ENCODE data around the gene PTPRD. TPM values are rescaled to one million over a fixed set of nuclear protein-coding genes. Genes with fewer than 3 reads are reported as not detected.

The PTPRD gene
- total and polyA plus RNA-seq, 9 donors: 16.2 to 231 (median 85.8) TPM

DNA sequence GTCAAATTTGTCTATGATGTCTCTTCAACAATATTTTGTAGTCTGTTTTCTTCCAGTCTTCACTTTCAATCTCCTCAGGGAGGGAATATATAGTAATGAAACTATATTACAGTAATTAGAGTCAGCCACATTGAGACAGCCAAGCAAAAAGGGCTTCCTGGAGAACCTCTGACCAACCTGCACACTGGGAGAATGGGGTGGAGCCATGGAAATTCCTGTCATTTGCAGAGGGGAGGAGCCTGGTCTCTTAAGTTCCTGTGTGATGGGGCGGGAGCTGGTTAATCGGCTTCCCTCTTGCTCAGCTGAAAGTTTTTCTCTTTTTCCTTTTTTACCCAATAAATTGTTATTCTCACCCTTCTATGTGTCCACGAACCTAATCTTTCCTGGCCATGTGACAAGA lies 1220.0 kb downstream of the PTPRD start:
- intact Hi-C loops (cut with DNase I): no loop called here
- Histone ChIP-seq H3K9me3 (no peaks in the 10 kb centered on the region), H3K4me3 (no peak overlapping the region), H3K36me3 (no peaks in the 10 kb centered on the region), H3K4me1 (ENCODE audit: insufficient read depth) (no peaks in the 10 kb centered on the region), H3K27me3 (no peaks in the 10 kb centered on the region), H3K27ac (no peak overlapping the region)
- 78 to 85% (median 80%) methylated on average over 3 of the region's 3 CpGs for WGBS, 3 donors
- TF ChIP-seq POLR2A (IDR thresholded peaks at IDR 0.05): no peak
- TF ChIP-seq EP300 (IDR thresholded peaks at IDR 0.05): no peak
- TF ChIP-seq, protein P1, sequence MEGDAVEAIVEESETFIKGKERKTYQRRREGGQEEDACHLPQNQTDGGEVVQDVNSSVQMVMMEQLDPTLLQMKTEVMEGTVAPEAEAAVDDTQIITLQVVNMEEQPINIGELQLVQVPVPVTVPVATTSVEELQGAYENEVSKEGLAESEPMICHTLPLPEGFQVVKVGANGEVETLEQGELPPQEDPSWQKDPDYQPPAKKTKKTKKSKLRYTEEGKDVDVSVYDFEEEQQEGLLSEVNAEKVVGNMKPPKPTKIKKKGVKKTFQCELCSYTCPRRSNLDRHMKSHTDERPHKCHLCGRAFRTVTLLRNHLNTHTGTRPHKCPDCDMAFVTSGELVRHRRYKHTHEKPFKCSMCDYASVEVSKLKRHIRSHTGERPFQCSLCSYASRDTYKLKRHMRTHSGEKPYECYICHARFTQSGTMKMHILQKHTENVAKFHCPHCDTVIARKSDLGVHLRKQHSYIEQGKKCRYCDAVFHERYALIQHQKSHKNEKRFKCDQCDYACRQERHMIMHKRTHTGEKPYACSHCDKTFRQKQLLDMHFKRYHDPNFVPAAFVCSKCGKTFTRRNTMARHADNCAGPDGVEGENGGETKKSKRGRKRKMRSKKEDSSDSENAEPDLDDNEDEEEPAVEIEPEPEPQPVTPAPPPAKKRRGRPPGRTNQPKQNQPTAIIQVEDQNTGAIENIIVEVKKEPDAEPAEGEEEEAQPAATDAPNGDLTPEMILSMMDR (IDR thresholded peaks at IDR 0.05): no peak
- DNase-seq: no peak

DNA sequence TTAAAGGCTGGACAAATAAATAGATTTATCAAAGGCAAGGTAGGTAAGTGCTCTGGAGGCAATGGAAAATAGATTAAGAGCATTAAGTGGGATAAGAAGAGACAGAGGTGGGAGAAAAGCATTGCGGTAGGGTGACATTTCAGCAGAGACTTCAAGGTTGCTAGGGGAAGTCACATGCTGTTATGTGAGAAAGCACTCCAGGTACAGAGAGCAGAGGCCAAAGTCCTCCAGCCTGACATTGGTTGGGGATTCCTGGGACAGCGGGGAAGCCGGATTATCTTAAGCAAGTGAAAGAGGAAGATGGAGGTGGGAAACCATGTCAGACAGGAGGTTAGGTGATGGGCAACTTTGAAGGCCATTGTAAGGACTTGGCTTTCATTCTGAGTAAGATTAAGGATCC lies 1222.9 kb downstream of the PTPRD start:
- H3K9me3 ChIP-seq: no peaks in the 10 kb centered on the region
- intact Hi-C loops (cut with DNase I): no loop called here
- H3K4me3 ChIP-seq: no peak overlapping the region
- H3K27ac ChIP-seq: no peak overlapping the region
- no peaks in the 10 kb centered on the region for H3K27me3 ChIP-seq
- WGBS, 3 donors: 96 to 97% (median 96%) methylated on average over 3 of the region's 3 CpGs
- no peaks in the 10 kb centered on the region for H3K36me3 ChIP-seq
- no peaks in the 10 kb centered on the region for H3K4me1 ChIP-seq (ENCODE audit: insufficient read depth)
- TF ChIP-seq, protein P1 (IDR thresholded peaks at IDR 0.05): no peak
- TF ChIP-seq POLR2A (IDR thresholded peaks at IDR 0.05): no peak
- TF ChIP-seq EP300 (IDR thresholded peaks at IDR 0.05): no peak
- no peak for DNase-seq

DNA sequence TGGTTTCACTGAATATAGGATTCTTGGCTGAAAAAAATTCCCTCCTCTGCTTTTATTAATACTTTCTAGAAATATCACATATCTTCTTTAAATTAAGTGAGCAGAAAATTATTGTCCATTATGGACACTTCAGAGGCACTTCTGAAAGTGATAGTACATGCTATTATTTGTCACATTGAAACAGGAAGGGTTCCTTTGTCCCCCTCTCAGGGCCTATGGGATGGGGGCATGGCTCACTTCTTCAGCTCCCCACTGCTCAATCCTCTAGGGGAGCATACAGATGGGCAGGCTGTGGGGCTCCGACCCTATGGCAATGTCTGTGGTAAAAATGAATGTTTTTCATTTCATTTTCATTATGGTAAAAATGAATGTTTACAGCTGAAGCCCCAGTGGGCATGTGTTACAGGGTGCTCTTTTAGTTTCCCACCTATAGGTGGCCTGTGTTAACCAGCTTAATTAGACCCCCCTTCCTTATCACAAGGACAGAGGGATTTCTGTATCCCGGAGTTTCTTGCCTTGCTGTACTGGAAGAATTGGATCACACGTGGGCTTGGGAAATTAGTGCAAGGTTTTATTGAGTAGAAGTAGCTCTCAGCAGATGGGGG lies 1225.2 kb downstream of the PTPRD start:
- Histone ChIP-seq H3K4me3 (no peak overlapping the region), H3K4me1 (ENCODE audit: insufficient read depth) (no peaks in the 10 kb centered on the region), H3K9me3 (no peaks in the 10 kb centered on the region), H3K27ac (no peak overlapping the region), H3K36me3 (no peaks in the 10 kb centered on the region), H3K27me3 (no peaks in the 10 kb centered on the region)
- TF ChIP-seq, protein P1 (IDR thresholded peaks at IDR 0.05): no peak
- no peak for TF ChIP-seq EP300 (IDR thresholded peaks at IDR 0.05)
- no peak for TF ChIP-seq POLR2A (IDR thresholded peaks at IDR 0.05)
- intact Hi-C loops (cut with DNase I): no loop called here
- DNase-seq: no peak
- 89 to 92% (median 90%) methylated on average over 3 of the region's 3 CpGs for WGBS, 3 donors

DNA sequence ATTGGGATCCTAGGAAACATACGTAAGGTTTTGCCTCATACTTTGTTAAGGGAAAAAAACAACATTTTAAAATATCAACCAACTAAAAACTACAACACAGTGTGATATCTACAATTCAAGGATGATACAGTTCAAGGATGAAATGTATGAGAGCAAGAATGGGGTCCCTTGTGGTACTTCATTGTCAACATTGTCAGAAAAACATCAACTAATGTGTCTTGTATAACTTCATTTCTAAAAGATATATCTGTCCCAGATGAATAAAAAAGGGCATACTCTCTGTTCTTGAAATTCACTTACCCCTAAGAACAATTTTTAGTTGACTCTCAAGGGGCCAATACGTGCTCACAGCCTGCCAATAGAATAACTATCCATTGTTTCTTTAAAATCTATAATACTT lies 1250.5 kb downstream of the PTPRD start:
- TF ChIP-seq, protein P1 (IDR thresholded peaks at IDR 0.05): no peak
- no peak for TF ChIP-seq POLR2A (IDR thresholded peaks at IDR 0.05)
- no peak for TF ChIP-seq EP300 (IDR thresholded peaks at IDR 0.05)
- H3K4me3 ChIP-seq: no peak overlapping the region
- no peaks in the 10 kb centered on the region for H3K27me3 ChIP-seq
- no peaks in the 10 kb centered on the region for H3K9me3 ChIP-seq
- H3K36me3 ChIP-seq: no peaks in the 10 kb centered on the region
- no peak for DNase-seq
- H3K4me1 ChIP-seq (ENCODE audit: insufficient read depth): no peaks in the 10 kb centered on the region
- no peak overlapping the region for H3K27ac ChIP-seq
- intact Hi-C loops (cut with DNase I): no loop called here
- 80 to 85% (median 82%) methylated on average over 2 of the region's 2 CpGs for WGBS, 3 donors

Data from ovary (tissue), 9 donors.